A673 (cell line): ENCODE results near the gene TMEM164. TPM values are rescaled to one million over a fixed set of nuclear protein-coding genes. Genes with fewer than 3 reads are reported as not detected.

Source experiments
- Bru-seq: library from RNA; stranded (reverse); fragments of 400-500 nt; gene quantifications from one replicate; lab custom pipeline; 2021; lab: Mats Ljungman, UMichigan
- BruChase-seq, 2 experiments: library from RNA; stranded (reverse); fragments of 400-500 nt; gene quantifications; one replicate each; lab custom pipeline; 2021; lab: Mats Ljungman, UMichigan
- BruUV-seq: library from RNA; stranded (reverse); fragments of 400-500 nt; replicated peaks from 2 replicates; lab custom pipeline; 2021; lab: Mats Ljungman, UMichigan
- CTCF ChIA-PET: fragments of 300-600 bp; sonication (Branson Sonifier 250); formaldehyde crosslinking; loops from one replicate; lab custom pipeline; 2022; ENCODE audit warnings: antibody characterized with exemption; lab: Charles Lee
- POLR2A ChIA-PET: fragments of 300-600 bp; sonication (Branson Sonifier 250); formaldehyde crosslinking; loops from one replicate; lab custom pipeline; 2022; ENCODE audit warnings: antibody characterized with exemption; ENCODE audit not compliant: low non-redundant PET; lab: Charles Lee
- DNase-seq: peaks from one replicate; pipeline ENCODE4 v3.0.0-alpha.2; 2015; ENCODE audit warnings: low spot score
- H3K27ac ChIP-seq: fragments of 200-600 bp; sonication (generic); 2 replicates; pipeline ENCODE4 v1.5.1; 2016; ENCODE audit warnings: mixed run types, low read depth, mild to moderate bottlenecking, mixed read lengths, antibody characterized with exemption, low read length; ENCODE audit not compliant: poor library complexity, severe bottlenecking
- H3K27me3 ChIP-seq: fragments of 200-600 bp; sonication (generic); replicated peaks from 2 replicates; pipeline ENCODE4 v1.6.1; 2017; ENCODE audit warnings: mixed run types, low read depth, mild to moderate bottlenecking, mixed read lengths, antibody characterized with exemption, low read length; ENCODE audit not compliant: insufficient read depth, poor library complexity
- H3K36me3 ChIP-seq: fragments of 200-600 bp; sonication (generic); 2 replicates; pipeline ENCODE4 v1.6.1; 2016; ENCODE audit warnings: mixed run types, mild to moderate bottlenecking, mixed read lengths, antibody characterized with exemption, low read length; ENCODE audit not compliant: insufficient read depth, poor library complexity, severe bottlenecking
- H3K4me1 ChIP-seq: fragments of 200-600 bp; sonication (generic); 2 replicates; pipeline ENCODE4 v1.6.1; 2017; ENCODE audit warnings: mixed run types, mild to moderate bottlenecking, mixed read lengths, antibody characterized with exemption, low read length; ENCODE audit not compliant: insufficient read depth, poor library complexity, severe bottlenecking
- H3K4me3 ChIP-seq: fragments of 200-600 bp; sonication (generic); 2 replicates; pipeline ENCODE4 v1.5.1; 2016; ENCODE audit warnings: low read depth, mixed run types, mild to moderate bottlenecking, mixed read lengths, low read length; ENCODE audit not compliant: poor library complexity, severe bottlenecking
- H3K9me3 ChIP-seq: fragments of 200-600 bp; sonication (generic); 2 replicates; pipeline ENCODE4 v1.6.1; 2016; ENCODE audit warnings: mixed run types, low read depth, mild to moderate bottlenecking, mixed read lengths, antibody characterized with exemption, low read length; ENCODE audit not compliant: poor library complexity, severe bottlenecking
- CTCF ChIP-seq: fragments of 300-800, 200-600 bp; sonication (generic); conservative IDR thresholded peaks from 2 replicates; pipeline ENCODE4 v1.5.1; 2017; ENCODE audit warnings: low read depth, mild to moderate bottlenecking, antibody characterized with exemption, low read length, moderate library complexity, mixed read lengths
- EZH2 ChIP-seq: fragments of 200-600 bp; sonication (generic); IDR thresholded peaks from 2 replicates; pipeline ENCODE4 v1.6.1; 2017; ENCODE audit warnings: borderline replicate concordance, low read depth, mild to moderate bottlenecking, mixed read lengths, antibody characterized with exemption, low read length; ENCODE audit not compliant: poor library complexity, severe bottlenecking
- intact Hi-C: fragments of 100-400 bp; cut with micrococcal nuclease; formaldehyde crosslinking; loops from one replicate; pipeline ENCODE4 v1.10.0; 2022; ENCODE audit not compliant: unreplicated experiment
- long read RNA-seq: library from polyadenylated mRNA; stranded (forward); transcript quantifications from one replicate; pipeline ENCODE4 v2.0.0, GENCODE V29; 2022
- total RNA-seq: library from RNA; stranded (reverse); gene quantifications from 2 replicates; pipeline ENCODE4 v1.2.3, GENCODE V29; 2021

The TMEM164 gene
- total RNA-seq, result 22.3 and 26.5 TPM in 2 replicates
- Bru-seq, nascent RNA, result percentile 71 among the genes with signal in this experiment
- BruChase-seq, experiment 1, labeled RNA remaining after a 2-hour chase, result percentile 65 among the genes with signal in this experiment
- percentile 68 among the genes with signal in this experiment for BruChase-seq, experiment 2, labeled RNA remaining after a 6-hour chase
- long read RNA-seq, partial matches to known transcripts, result 0 of 12 reads
- long read RNA-seq, other reads (novel, unspliced or antisense), result 12 of 12 reads

DNA sequence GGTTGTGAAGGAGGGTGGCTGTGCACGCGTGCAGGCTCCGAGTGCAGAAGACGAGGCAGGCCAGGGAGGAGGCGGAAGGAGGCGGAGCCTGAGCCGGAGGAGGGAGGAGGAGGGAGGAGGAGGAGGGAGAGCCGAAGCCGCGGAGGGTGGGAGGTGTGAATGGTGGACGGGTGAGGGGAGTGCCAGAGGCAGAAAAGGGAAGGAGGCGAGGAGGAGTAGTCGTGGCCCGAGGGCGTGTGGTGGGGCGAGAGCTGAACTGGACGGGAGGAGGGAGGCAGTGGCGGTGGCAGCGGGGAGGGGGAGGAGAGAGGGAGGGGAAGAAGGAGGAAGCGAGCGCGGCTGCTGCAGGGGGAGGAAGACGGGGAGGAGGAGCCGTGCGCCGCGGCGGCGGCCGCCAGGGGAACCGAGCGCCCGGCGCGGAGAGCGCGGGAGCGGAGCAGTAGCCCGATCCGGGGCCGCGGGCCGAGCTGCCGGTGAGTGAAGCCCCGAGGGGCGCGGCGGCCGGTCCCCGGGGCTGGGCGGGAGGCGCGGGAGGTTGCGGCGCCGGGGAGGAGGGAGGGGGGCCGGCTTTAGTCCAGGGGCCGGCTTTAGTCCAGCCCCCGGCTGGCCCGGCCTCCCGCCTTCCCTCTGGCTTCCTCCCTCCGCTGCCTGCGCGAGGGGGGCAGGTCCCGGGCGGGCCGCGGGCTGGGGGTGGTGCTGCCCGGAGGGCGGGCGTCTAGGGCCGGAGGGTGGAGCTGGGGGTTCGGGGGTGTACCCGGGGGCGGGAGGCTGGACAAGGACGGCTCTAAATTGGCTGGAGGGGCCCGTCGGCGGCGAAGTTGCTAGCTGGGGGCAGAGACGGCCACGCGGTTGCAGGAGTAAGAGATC is at the start of gene TMEM164:
TSS of gene TMEM164 (plus strand) at position 815 of the 867 bp plus-strand sequence. CDS start 661 bp downstream, outside the sequence.
- peak within 1 kb of the TSS; percentile 58 for H3K4me3 ChIP-seq
- H3K27me3 ChIP-seq, result no peaks in the 10 kb centered on the region
- POLR2A ChIA-PET, result no interaction called here
- TF ChIP-seq CTCF, result no peak
- no peak for TF ChIP-seq EZH2
- CTCF ChIA-PET, result interaction anchor here (0.6 kb wide), 1 partner anchor 124 kb away, joined by 4 read pairs; no protein-coding TSS in a partner anchor
- no peaks in the 10 kb centered on the region for H3K9me3 ChIP-seq
- intact Hi-C loops, result no loop called here
- peak; percentile 80 for DNase-seq
- peak within 1 kb of the TSS; percentile 78 for H3K27ac ChIP-seq
- peaks cover 4% of the 10 kb centered on the region for H3K4me1 ChIP-seq
- H3K36me3 ChIP-seq, result no peaks in the 10 kb centered on the region
- BruUV-seq, result no TSS peak

GRCh38 chrX:109954333-109954732 is 48.6 kb upstream of the TMEM164 start:
- POLR2A ChIA-PET, result no interaction called here
- no peak for DNase-seq
- H3K9me3 ChIP-seq, result no peaks in the 10 kb centered on the region
- no peaks in the 10 kb centered on the region for H3K27me3 ChIP-seq
- no TSS peak for BruUV-seq
- CTCF ChIA-PET, result no interaction called here
- no peaks in the 10 kb centered on the region for H3K4me1 ChIP-seq
- no peak for TF ChIP-seq EZH2
- TF ChIP-seq CTCF, result no peak
- no peak overlapping the region for H3K27ac ChIP-seq
- H3K36me3 ChIP-seq, result no peaks in the 10 kb centered on the region
- H3K4me3 ChIP-seq, result no peak overlapping the region
- intact Hi-C loops, result no loop called here

DNA sequence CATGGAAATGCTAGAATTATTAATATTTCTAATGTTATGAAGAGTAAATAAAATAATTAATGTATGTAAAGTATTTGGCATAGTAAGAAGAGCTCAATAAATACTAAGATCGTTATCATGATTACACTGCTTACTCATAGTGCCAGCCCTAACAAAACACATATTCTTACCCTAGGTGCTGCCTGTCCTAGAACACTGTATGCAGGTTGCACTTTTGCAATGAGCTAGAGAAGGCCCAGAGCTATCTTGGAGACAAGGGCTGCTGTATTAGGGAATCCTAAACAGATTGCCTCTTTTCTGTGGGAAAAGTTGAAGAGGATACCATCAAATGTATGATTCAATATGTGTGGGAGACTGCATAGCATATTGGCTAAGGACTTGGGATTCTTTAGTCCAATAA is 48.0 kb upstream of the TMEM164 start:
- H3K27ac ChIP-seq, result no peak overlapping the region
- no peaks in the 10 kb centered on the region for H3K9me3 ChIP-seq
- H3K4me3 ChIP-seq, result no peak overlapping the region
- ChIA-PET POLR2A (no interaction called here), CTCF (no interaction called here)
- H3K4me1 ChIP-seq, result no peaks in the 10 kb centered on the region
- no peak for DNase-seq
- no peaks in the 10 kb centered on the region for H3K27me3 ChIP-seq
- intact Hi-C loops, result no loop called here
- H3K36me3 ChIP-seq, result no peaks in the 10 kb centered on the region
- no TSS peak for BruUV-seq
- TF ChIP-seq EZH2, result no peak
- no peak for TF ChIP-seq CTCF
